ACC112 (cell line): ENCODE data around the gene CAMK2B.

Experiments
- H2AFZ ChIP-seq: fragments of 200-600 bp; sonication (generic); one replicate; pipeline ENCODE4 v1.6.0; 2017; ENCODE audit warnings: antibody characterized with exemption, low read length; ENCODE audit not compliant: unreplicated experiment
- H3K27ac ChIP-seq: fragments of 200-600 bp; sonication (generic); 2 replicates; pipeline ENCODE4 v1.5.1; 2014; ENCODE audit warnings: low read depth, mild to moderate bottlenecking, antibody characterized with exemption, low read length, moderate library complexity
- H3K27me3 ChIP-seq: fragments of 200-600 bp; sonication (generic); 2 replicates; pipeline ENCODE4 v1.6.1; 2014; ENCODE audit warnings: mild to moderate bottlenecking, antibody characterized with exemption, low read length, moderate library complexity, mixed read lengths; ENCODE audit not compliant: insufficient read depth
- H3K36me3 ChIP-seq: fragments of 200-600 bp; sonication (generic); 2 replicates; pipeline ENCODE4 v1.6.1; 2016; ENCODE audit warnings: mild to moderate bottlenecking, antibody characterized with exemption, low read length, moderate library complexity, mixed read lengths; ENCODE audit not compliant: insufficient read depth
- H3K4me1 ChIP-seq: fragments of 200-600 bp; sonication (generic); one replicate; pipeline ENCODE4 v1.6.1; 2016; ENCODE audit warnings: low read length, mixed read lengths; ENCODE audit not compliant: insufficient read depth, unreplicated experiment, control insufficient read depth
- H3K4me3 ChIP-seq: fragments of 200-600 bp; sonication (generic); 2 replicates; pipeline ENCODE4 v1.5.1; 2014; ENCODE audit warnings: mild to moderate bottlenecking, low read depth, low read length
- H3K79me2 ChIP-seq: fragments of 200-600 bp; sonication (generic); one replicate; pipeline ENCODE4 v1.6.0; 2016; ENCODE audit warnings: low read length; ENCODE audit not compliant: control insufficient read depth, unreplicated experiment, insufficient read depth

The CAMK2B gene

DNA sequence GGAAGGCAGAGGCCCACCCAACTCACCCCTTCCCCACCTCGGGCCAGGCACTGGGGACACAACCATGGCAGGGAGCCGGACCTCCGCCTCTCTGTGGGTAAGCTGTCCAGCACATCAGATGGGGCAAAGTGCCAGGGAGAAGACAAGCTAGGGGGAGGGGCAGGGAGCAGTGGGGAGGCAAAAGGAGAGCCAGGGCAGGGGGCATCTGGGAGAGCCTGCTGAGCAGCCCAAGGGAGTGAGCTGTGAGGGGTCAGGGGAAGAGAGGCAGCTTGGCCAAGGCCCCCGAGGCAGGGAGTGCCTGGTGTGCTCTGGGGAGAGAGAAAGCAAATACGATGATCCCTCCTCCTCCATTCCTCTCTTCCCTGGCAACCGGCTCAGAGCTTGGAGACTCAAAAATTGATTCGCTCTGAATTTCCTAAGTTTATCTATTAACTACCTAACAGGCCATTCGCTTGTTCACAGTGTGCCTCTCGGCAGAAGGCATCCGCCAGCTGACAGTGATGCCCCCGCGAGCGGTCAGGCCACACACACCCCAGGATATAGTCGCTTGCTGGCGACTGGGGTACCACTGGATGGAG lies 4.5 kb downstream of the CAMK2B start:
- Histone ChIP-seq H3K79me2 (no peaks in the 10 kb centered on the region), H3K27ac (no peak overlapping the region), H3K27me3 (peaks cover 13% of the 10 kb centered on the region), H3K36me3 (no peaks in the 10 kb centered on the region), H3K4me3 (no peak overlapping the region), H3K4me1 (no peaks in the 10 kb centered on the region), H2AFZ (no peak overlapping the region)

DNA sequence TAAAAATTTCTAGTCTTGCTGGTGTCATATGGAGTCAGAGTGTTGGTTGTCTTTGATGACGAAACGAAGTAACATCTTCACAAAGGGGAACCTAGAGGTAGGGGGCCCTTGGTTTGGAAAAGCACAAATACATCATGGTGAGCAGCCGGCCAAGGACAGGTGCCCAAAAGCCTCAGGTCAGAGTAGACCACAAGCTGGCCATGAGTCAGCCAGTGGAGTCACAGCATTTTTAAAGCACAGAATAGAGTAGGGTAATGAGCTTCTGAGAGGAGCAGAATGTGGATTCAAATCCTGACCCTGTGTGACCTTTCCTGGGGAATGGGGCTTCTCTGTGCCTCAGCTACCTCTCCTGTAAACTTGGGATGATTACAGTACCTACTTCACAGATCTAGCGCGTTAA lies 5.3 kb downstream of the CAMK2B start:
- Histone ChIP-seq H3K27ac (no peak overlapping the region), H3K36me3 (no peaks in the 10 kb centered on the region), H2AFZ (no peak overlapping the region), H3K4me1 (no peaks in the 10 kb centered on the region), H3K79me2 (no peaks in the 10 kb centered on the region), H3K4me3 (no peak overlapping the region), H3K27me3 (peaks cover 11% of the 10 kb centered on the region)

DNA sequence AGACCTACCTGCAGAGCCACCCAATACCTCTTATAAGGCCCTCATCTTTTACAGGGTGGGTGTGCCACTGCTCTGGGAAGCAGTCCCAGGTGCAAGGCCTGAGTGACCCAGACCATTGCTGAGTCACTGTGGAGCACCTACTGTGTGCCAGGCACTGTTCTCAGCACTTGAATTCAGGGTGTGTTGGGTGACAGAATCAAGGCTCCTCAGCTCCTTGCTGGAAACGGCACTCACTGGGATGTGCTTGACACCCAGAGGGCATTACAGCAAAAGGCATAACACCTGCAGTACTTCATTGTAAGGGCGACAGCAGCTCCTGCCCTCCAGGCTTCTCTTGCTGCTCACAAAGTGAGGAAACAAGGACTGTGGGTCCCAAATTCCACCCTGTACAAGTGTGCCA lies 7.1 kb downstream of the CAMK2B start:
- Histone ChIP-seq H3K36me3 (no peaks in the 10 kb centered on the region), H3K4me1 (no peaks in the 10 kb centered on the region)

DNA sequence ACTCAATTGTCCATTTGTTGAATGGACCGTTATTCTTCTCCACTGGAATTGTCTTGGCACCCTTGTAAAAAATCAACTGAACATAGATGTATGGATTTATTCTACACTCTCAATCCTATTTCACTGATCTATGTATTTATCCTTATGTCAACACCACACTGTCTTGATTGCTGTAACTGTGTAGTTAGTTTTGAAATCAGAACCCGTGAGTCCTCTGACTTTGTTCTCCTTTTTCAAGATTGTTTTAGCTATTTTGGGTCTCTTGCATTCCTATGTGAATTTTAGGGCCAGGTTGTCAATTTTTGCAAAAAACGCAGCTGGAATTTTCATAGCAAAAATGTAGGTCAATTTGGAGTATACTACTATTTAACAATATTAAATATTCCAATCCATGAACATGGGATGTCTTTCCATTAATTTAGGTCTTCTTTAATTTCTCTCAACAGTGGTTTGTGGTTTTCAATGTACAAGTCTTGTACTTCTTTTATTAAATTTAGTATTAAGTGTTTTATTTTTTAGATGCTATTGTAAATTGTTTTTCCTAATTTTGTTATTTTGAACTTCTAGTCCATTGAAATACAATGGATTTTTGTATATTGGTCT lies 10.0 kb downstream of the CAMK2B start:
- Histone ChIP-seq H3K36me3 (no peaks in the 10 kb centered on the region), H3K27ac (no peak overlapping the region), H2AFZ (no peak overlapping the region), H3K79me2 (no peaks in the 10 kb centered on the region), H3K4me1 (no peaks in the 10 kb centered on the region), H3K27me3 (no peaks in the 10 kb centered on the region), H3K4me3 (no peak overlapping the region)

More for the DNA sequence above, 7.1 kb downstream of the CAMK2B start:
- no peaks in the 10 kb centered on the region; the same call in 1 of the 2 replicates for H3K27me3 ChIP-seq
- H3K79me2 ChIP-seq = no peaks in the 10 kb centered on the region
- no peak overlapping the region for H3K4me3 ChIP-seq
- H3K27ac ChIP-seq = no peak overlapping the region
- H2AFZ ChIP-seq = no peak overlapping the region

DNA sequence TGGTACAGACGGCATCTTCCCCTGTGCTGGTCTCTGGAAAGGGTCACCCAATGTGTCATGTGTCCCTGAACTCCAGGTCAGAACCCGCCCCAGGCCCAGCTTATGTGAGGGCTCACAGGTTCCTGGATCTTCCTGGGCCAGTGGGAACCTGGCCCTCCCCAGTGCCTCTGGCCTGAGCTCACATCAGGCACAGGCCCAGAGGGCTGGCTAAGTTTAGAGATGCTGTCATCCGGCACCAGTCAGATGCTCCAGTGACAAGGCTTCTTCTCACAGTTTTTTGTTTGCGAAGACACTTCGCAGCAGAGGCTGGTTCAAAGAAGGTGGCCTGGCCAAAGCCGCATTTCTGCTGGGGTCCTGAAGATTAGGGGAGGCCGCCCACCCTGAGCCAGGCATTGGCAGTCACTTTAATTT lies 11.8 kb downstream of the CAMK2B start:
- Histone ChIP-seq H3K27ac (no peak overlapping the region), H3K4me1 (no peaks in the 10 kb centered on the region), H3K4me3 (no peak overlapping the region), H3K79me2 (no peaks in the 10 kb centered on the region), H2AFZ (no peak overlapping the region), H3K36me3 (no peaks in the 10 kb centered on the region), H3K27me3 (no peaks in the 10 kb centered on the region)

DNA sequence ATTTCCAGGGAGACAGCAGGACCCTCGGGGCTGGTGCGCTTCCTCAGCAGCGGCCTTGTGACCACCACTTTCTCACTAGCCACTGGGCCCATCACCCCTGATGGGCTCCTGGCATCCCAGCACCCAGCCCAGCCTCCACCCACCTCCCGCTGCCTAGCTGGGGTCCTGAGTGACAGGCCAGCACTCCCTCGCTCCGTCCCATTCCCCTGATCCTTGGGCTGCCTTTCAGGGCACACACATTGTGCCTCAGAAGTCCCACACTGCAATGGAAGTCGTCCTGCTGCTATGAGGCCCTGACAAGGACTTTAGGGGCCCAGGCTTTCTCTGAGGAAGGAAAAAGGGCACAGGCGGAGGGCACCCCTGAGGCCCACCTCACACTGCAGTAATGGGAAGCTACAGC lies 12.4 kb downstream of the CAMK2B start:
- Histone ChIP-seq H3K79me2 (no peaks in the 10 kb centered on the region), H3K4me1 (no peaks in the 10 kb centered on the region), H3K27me3 (no peaks in the 10 kb centered on the region), H3K4me3 (no peak overlapping the region), H3K36me3 (no peaks in the 10 kb centered on the region), H3K27ac (no peak overlapping the region), H2AFZ (no peak overlapping the region)

DNA sequence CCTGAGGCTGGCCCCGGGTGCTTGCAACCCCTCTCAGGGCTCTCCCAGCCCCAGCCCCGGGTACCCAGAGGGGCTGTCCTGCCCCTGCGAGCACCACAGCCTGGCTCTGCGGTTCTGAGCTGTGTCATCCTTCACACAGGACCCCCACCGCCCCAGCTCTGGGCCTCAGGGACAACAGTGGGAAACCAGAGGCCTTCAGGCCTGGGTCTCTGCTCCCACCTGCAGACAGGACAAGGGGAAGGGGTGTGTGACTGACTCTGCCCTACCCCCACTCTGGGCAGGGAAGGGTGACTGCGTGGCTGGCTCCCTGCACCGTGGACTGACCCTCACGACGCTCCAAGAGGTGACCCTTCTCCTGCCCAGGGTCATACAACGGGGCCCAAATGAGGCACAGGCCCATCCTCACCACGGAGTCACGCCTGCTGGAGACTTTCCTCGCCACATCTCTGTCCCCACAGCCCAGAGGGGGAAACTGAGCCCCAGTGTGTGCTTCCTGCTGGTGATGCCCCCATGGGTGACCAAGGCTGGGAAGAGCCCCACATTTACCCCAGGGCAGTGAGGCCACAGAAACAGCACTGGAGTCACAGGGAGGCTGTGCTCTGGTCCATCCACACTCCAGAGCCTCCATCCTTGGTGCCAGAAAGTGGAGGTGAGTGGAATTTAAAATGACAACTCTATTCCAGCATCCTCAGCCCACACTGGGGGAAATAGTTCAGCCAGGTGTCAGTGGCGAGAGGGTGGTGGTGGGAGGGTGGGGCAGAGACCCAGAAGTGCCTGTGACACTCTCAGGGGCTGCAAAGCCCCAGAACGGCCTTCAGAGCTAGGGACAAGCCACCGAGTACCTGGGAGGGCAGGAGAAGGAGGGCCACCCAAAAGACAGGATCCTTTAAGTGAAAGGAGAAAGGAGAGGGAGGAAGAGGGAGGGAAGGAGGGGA lies 13.6 kb downstream of the CAMK2B start:
- Histone ChIP-seq H3K4me1 (no peaks in the 10 kb centered on the region), H3K36me3 (no peaks in the 10 kb centered on the region), H3K79me2 (no peaks in the 10 kb centered on the region), H3K4me3 (no peak overlapping the region), H3K27ac (no peak overlapping the region), H3K27me3 (no peaks in the 10 kb centered on the region), H2AFZ (no peak overlapping the region)

DNA sequence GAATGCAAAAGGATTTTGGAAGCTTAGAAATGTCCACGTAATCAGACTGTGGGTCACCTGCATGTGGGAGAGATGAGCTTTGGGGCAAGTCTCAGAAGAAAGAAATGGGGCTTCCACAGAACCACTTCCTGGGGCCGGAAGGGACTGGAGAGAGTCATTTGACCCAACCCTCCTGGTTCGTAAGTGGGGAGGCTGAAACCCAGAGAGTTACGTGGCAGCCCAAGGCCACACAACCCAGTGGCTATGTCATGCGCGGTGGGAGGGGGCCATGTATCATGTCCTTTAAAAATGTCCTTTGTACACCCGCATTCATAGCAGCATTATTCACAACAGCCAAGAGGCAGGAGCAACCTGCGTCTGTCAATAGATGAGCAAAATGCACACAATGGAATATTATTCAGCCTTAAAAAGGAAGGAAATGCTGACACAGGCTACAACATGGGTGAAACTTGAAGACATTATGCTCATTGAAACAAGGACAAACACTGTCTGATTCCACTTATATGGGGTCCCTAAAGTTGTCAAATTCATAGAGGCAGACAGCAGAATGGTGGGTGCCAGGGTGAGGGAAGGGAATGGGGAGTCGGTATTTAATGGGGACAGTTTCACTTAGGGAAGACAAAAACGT lies 15.1 kb downstream of the CAMK2B start:
- Histone ChIP-seq H2AFZ (peak overlapping the region; percentile 70), H3K4me3 (peak overlapping the region; percentile 73), H3K36me3 (no peaks in the 10 kb centered on the region), H3K27me3 (no peaks in the 10 kb centered on the region), H3K27ac (no peak overlapping the region), H3K79me2 (no peaks in the 10 kb centered on the region), H3K4me1 (no peaks in the 10 kb centered on the region)

DNA sequence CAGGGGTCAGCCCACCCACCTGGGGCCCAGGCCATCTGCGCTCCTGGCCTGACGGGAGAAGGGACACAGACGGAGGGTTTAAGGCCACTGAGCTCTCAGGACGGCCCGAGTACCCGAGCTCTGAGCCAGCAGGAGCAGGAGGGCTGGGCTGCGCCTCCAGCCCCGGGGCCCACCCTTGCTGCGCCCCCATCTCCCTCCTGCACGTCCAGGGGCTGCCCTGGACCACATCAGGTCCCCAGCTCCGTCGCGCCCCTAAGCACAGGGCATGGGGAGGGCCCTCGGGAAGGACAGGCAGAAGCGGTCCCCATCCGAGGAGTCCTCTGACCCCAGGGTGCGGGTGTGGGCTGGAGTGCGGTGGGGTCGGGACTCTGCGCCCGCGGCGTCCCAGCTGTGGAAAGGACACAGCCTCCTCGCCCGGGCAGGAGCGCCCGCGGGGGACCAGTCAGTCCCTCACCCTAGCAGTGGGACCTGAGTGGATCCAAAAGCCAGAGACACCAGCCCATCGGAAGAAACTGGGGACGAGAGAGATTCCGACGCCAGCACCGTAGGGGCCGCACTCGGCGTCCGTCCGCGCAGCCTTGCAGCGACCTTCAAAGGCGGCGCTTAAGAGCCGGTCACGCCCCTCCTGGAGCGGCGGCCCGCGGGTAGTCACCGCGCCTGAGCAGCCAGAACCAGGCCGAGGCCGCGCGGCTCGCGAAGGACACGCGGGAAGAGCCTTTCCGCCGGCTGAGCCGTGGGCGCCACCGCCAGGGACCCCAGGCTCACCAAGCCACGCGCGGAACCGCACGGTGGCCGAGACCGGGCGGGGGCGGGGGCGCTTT lies 15.9 kb downstream of the CAMK2B start:
- H2AFZ ChIP-seq = peak overlapping the region; percentile 70
- H3K27me3 ChIP-seq = no peaks in the 10 kb centered on the region
- no peak overlapping the region for H3K27ac ChIP-seq
- H3K4me3 ChIP-seq = peak overlapping the region; percentile 73
- no peaks in the 10 kb centered on the region for H3K79me2 ChIP-seq
- no peaks in the 10 kb centered on the region for H3K36me3 ChIP-seq
- no peaks in the 10 kb centered on the region for H3K4me1 ChIP-seq
